PC-9 (cell line): Measurements from ENCODE around the gene EPG5. TPM values are rescaled to one million over a fixed set of nuclear protein-coding genes. Genes with fewer than 3 reads are reported as not detected.

Experiments used
- BruUV-seq: library from RNA; stranded (reverse); fragments of 400-500 nt; replicated peaks from 2 replicates; lab custom pipeline; 2021; lab: Mats Ljungman, UMichigan
- CTCF ChIA-PET: fragments of 300-600 bp; sonication (Branson Sonifier 250); formaldehyde crosslinking; loops from one replicate; lab custom pipeline; 2022; ENCODE audit warnings: antibody characterized with exemption; lab: Charles Lee
- POLR2A ChIA-PET: fragments of 300-600 bp; sonication (Branson Sonifier 250); formaldehyde crosslinking; loops from one replicate; lab custom pipeline; 2022; ENCODE audit warnings: antibody characterized with exemption; ENCODE audit not compliant: unreplicated experiment; lab: Charles Lee
- DNase-seq, 2 experiments: peaks; one replicate each; pipeline versions ENCODE4 v3.0.0 to v3.0.0-alpha.2; 2015 to 2022; ENCODE audit warnings: mixed read lengths in 1 of 2
- H2AFZ ChIP-seq: fragments of 200-600 bp; sonication (generic); 2 replicates; pipeline ENCODE4 v1.8.1; 2017; ENCODE audit warnings: antibody characterized with exemption
- H3F3A ChIP-seq: fragments of 200-600 bp; sonication (generic); 2 replicates; pipeline ENCODE4 v1.8.1; 2017; ENCODE audit warnings: antibody characterized with exemption, mild to moderate bottlenecking, low read depth; ENCODE audit not compliant: insufficient read depth
- H3K27ac ChIP-seq: fragments of 200-600 bp; sonication (generic); 2 replicates; pipeline ENCODE4 v1.6.1; 2016; ENCODE audit warnings: mixed run types
- H3K27me3 ChIP-seq: fragments of 200-600 bp; sonication (generic); 2 replicates; pipeline ENCODE4 v1.6.1; 2016; ENCODE audit warnings: low read depth, mixed run types; ENCODE audit not compliant: insufficient read depth
- H3K36me3 ChIP-seq: fragments of 200-600 bp; sonication (generic); 2 replicates; pipeline ENCODE4 v1.6.1; 2016; ENCODE audit warnings: low read depth, mixed run types
- H3K4me1 ChIP-seq: fragments of 200-600 bp; sonication (generic); replicated peaks from 2 replicates; pipeline ENCODE4 v1.6.1; 2016; ENCODE audit warnings: mixed run types; ENCODE audit not compliant: insufficient read depth
- H3K4me2 ChIP-seq: fragments of 200-600 bp; sonication (generic); 2 replicates; pipeline ENCODE4 v1.6.1; 2017; ENCODE audit warnings: mixed run types
- H3K4me3 ChIP-seq: fragments of 200-600 bp; sonication (generic); 2 replicates; pipeline ENCODE4 v1.6.1; 2016; ENCODE audit warnings: mixed run types
- H3K79me2 ChIP-seq: fragments of 200-600 bp; sonication (generic); 2 replicates; pipeline ENCODE4 v1.6.1; 2017; ENCODE audit warnings: low read depth, mixed run types
- H3K9me2 ChIP-seq: fragments of 200-600 bp; sonication (generic); 2 replicates; pipeline ENCODE4 v1.8.1; 2017; ENCODE audit warnings: mild to moderate bottlenecking; ENCODE audit not compliant: insufficient read depth
- H3K9me3 ChIP-seq: fragments of 200-600 bp; sonication (generic); 2 replicates; pipeline ENCODE4 v1.8.1; 2016; ENCODE audit warnings: low read depth; ENCODE audit not compliant: insufficient read depth
- H4K20me1 ChIP-seq: fragments of 200-600 bp; sonication (generic); 2 replicates; pipeline ENCODE4 v1.8.1; 2017; ENCODE audit not compliant: insufficient read depth
- EZH2 ChIP-seq: fragments of 200-600 bp; sonication (generic); IDR thresholded peaks from 2 replicates; pipeline ENCODE4 v1.8.0; 2017; ENCODE audit warnings: antibody characterized with exemption, low read depth
- intact Hi-C: fragments of 100-400 bp; cut with micrococcal nuclease; formaldehyde crosslinking; loops from one replicate; pipeline ENCODE4 v1.10.0; 2022; ENCODE audit not compliant: unreplicated experiment
- total RNA-seq: library from RNA; stranded (reverse); gene quantifications from 2 replicates; pipeline ENCODE4 v1.2.3, GENCODE V29; 2021
- TF ChIP-seq, protein P1 (sequence below): fragments of 200-600 bp; sonication (generic); conservative IDR thresholded peaks from 2 replicates; pipeline ENCODE4 v1.6.1; 2017; ENCODE audit warnings: mixed run types, antibody characterized with exemption, mild to moderate bottlenecking, moderate library complexity

Gene EPG5
- total RNA-seq, 1 experiment from 2014 or later: 19.5 TPM

GRCh38 chr18:45998244-45998643 lies 31.1 kb upstream of the EPG5 start:
- no peaks in the 10 kb centered on the region for H3K36me3 ChIP-seq
- H3K9me3 ChIP-seq: 0 out of 2 replicates have a peak, but pooled peaks cover 5% of the 10 kb centered on the region
- no peaks in the 10 kb centered on the region for H3K79me2 ChIP-seq
- no peaks in the 10 kb centered on the region; the same call in 1 of the 2 replicates for H3K9me2 ChIP-seq
- CTCF ChIA-PET: no interaction called here
- intact Hi-C loops: no loop called here
- H3K27me3 ChIP-seq: no peaks in the 10 kb centered on the region
- H3K4me2 ChIP-seq: no peak overlapping the region
- DNase-seq: no peak
- H2AFZ ChIP-seq: no peak overlapping the region
- peaks cover 8% of the 10 kb centered on the region for H3K4me1 ChIP-seq
- TF ChIP-seq, protein P1, sequence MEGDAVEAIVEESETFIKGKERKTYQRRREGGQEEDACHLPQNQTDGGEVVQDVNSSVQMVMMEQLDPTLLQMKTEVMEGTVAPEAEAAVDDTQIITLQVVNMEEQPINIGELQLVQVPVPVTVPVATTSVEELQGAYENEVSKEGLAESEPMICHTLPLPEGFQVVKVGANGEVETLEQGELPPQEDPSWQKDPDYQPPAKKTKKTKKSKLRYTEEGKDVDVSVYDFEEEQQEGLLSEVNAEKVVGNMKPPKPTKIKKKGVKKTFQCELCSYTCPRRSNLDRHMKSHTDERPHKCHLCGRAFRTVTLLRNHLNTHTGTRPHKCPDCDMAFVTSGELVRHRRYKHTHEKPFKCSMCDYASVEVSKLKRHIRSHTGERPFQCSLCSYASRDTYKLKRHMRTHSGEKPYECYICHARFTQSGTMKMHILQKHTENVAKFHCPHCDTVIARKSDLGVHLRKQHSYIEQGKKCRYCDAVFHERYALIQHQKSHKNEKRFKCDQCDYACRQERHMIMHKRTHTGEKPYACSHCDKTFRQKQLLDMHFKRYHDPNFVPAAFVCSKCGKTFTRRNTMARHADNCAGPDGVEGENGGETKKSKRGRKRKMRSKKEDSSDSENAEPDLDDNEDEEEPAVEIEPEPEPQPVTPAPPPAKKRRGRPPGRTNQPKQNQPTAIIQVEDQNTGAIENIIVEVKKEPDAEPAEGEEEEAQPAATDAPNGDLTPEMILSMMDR: no peak
- TF ChIP-seq EZH2: no peak
- POLR2A ChIA-PET: no interaction called here
- H3K27ac ChIP-seq: no peak overlapping the region
- no peaks in the 10 kb centered on the region for H4K20me1 ChIP-seq
- BruUV-seq: no TSS peak
- H3K4me3 ChIP-seq: no peak overlapping the region
- peaks cover 9% of the 10 kb centered on the region; the same call in 1 of the 2 replicates for H3F3A ChIP-seq

DNA sequence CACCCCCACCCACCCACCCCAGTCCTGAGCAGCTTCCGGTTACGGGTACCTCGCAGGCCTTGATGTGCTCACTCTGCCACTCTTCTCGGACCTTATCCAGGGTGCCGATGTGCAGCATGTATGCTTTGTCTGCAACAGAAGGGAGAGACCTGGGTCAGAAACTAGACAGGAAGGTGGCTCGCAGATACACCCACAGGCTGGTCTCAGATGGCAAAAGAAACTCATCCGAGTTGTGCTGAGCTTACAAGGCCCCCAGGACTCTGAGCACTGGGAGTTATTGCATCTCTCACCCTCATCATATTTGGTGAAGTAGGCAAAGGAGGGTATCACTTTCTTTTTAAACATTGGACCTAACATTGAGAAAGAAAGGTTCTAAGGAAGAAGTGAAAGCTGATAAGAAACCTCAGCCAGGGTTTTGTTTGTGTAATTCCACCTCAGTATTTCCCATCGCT lies 30.6 kb upstream of the EPG5 start:
- Histone ChIP-seq H4K20me1 (no peaks in the 10 kb centered on the region), H3K27ac (no peak overlapping the region), H3K36me3 (no peaks in the 10 kb centered on the region), H3K4me2 (no peak overlapping the region), H2AFZ (no peak overlapping the region), H3K4me3 (no peak overlapping the region), H3K79me2 (no peaks in the 10 kb centered on the region), H3K9me2 (no peaks in the 10 kb centered on the region; the same call in 1 of the 2 replicates), H3K27me3 (no peaks in the 10 kb centered on the region), H3K9me3 (0 out of 2 replicates have a peak, but pooled peaks cover 5% of the 10 kb centered on the region), H3K4me1 (peaks cover 14% of the 10 kb centered on the region), H3F3A (peaks cover 15% of the 10 kb centered on the region; the same call in 1 of the 2 replicates)
- TF ChIP-seq, protein P1: no peak
- no peak for TF ChIP-seq EZH2
- intact Hi-C loops: no loop called here
- no TSS peak for BruUV-seq
- CTCF ChIA-PET: no interaction called here
- DNase-seq: no peak
- POLR2A ChIA-PET: no interaction called here

DNA sequence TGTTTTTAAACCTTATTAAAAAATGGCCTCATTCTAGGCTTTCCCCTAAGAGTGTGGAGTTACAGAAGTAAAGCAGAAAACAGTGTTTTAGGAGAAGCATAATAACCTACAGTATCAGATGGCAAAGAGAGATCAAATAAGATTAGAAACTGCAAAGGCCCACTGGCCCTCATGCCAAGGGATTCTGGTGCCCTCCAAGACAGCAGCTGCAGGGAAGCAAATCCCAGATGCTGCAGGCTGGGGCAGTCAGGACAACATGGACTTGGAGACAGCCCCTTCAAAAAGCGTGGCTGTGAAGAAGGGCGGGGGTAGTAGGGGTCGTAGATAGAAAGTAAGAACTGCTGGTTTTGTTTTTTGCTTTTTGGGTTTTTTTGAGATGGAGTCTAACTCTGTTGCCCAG lies 28.3 kb upstream of the EPG5 start:
- no TSS peak for BruUV-seq
- Histone ChIP-seq H3K9me2 (no peaks in the 10 kb centered on the region; the same call in 1 of the 2 replicates), H3K79me2 (no peaks in the 10 kb centered on the region), H3F3A (peaks cover 15% of the 10 kb centered on the region; the same call in 1 of the 2 replicates), H3K4me2 (no peak overlapping the region), H3K4me3 (no peak overlapping the region), H3K4me1 (peaks cover 16% of the 10 kb centered on the region), H2AFZ (no peak overlapping the region), H3K27me3 (no peaks in the 10 kb centered on the region), H3K36me3 (no peaks in the 10 kb centered on the region), H3K9me3 (no peaks in the 10 kb centered on the region), H3K27ac (no peak overlapping the region), H4K20me1 (no peaks in the 10 kb centered on the region)
- no peak for TF ChIP-seq EZH2
- TF ChIP-seq, protein P1: no peak
- intact Hi-C loops: no loop called here
- DNase-seq: no peak
- POLR2A ChIA-PET: no interaction called here
- CTCF ChIA-PET: no interaction called here
